Small intestine (tissue), 16 donors: ENCODE measurements around the gene GOLGA8S. TPM values are rescaled to one million over a fixed set of nuclear protein-coding genes. Genes with fewer than 3 reads are reported as not detected.
"Not testable (repeated sequence)": the region's sequence is repeated elsewhere in the genome, so short reads cannot be mapped to it uniquely, and the experiment has no call there.

Experiments
- DNase-seq, 2 donors: peaks; one replicate each; pipeline versions ENCODE4 v3.0.0 to v3.0.0-alpha.2; 2013
- FAIRE-seq: peaks from 2 replicates; lab custom pipeline; 2012; peaks lifted over from hg19 to GRCh38; lab: Jason Lieb, UNC
- H3K27ac ChIP-seq, 3 donors: one replicate each; pipeline ENCODE4 v1.5.1; 2013; ENCODE audit warnings: low read length in 2 of 3, mild to moderate bottlenecking in 2 of 3, control low read depth in 1 of 3, inconsistent platforms in 1 of 3, low read depth in 1 of 3, moderate library complexity in 1 of 3
- H3K27me3 ChIP-seq, 3 donors: one replicate each; pipeline ENCODE4 v1.6.1; 2013; ENCODE audit warnings: low read length in 3 of 3, inconsistent platforms in 1 of 3; ENCODE audit not compliant: control insufficient read depth in 3 of 3, insufficient read depth in 3 of 3
- H3K36me3 ChIP-seq, 3 donors: one replicate each; pipeline ENCODE4 v1.6.1; 2013; ENCODE audit warnings: low read length in 3 of 3, inconsistent platforms in 1 of 3, low read depth in 1 of 3, mild to moderate bottlenecking in 1 of 3, moderate library complexity in 1 of 3; ENCODE audit not compliant: control insufficient read depth in 3 of 3, insufficient read depth in 2 of 3
- H3K4me1 ChIP-seq, 3 donors: one replicate each; pipeline ENCODE4 v1.6.1; 2013; ENCODE audit warnings: low read length in 2 of 3, inconsistent platforms in 1 of 3, low read depth in 1 of 3, mild to moderate bottlenecking in 1 of 3, moderate library complexity in 1 of 3; ENCODE audit not compliant: control insufficient read depth in 3 of 3, insufficient read depth in 2 of 3
- H3K4me3 ChIP-seq, 3 donors: one replicate each; pipeline ENCODE4 v1.5.1; 2013; ENCODE audit warnings: low read length in 3 of 3, control low read depth in 1 of 3, inconsistent platforms in 1 of 3, low read depth in 1 of 3, mild to moderate bottlenecking in 1 of 3, moderate library complexity in 1 of 3
- H3K9me3 ChIP-seq, 2 donors: one replicate each; pipeline ENCODE4 v1.6.1; 2013; ENCODE audit warnings: low read depth in 1 of 2, low read length in 1 of 2; ENCODE audit not compliant: control insufficient read depth in 2 of 2, insufficient read depth in 1 of 2
- WGBS, 3 donors: extraction: QIAGEN DNeasy Blood & Tissue Kit; methylation state at CpG; one replicate each; pipeline ENCODE4 v1.1.7; 2013; 5-methylcytosine and 5-hydroxymethylcytosine counted together
- long read RNA-seq, 10 donors: transcript quantifications; one replicate each; lab custom pipeline, GENCODE V29; 2026
- polyA plus RNA-seq, 4 donors: library from polyadenylated mRNA; stranded (reverse) in 3 of 4; unstranded in 1 of 4; fragments of 200-250 nt in 3 of 4; fragments of 120-200 nt in 1 of 4; gene quantifications; one replicate each; pipeline versions ENCODE4 v1.2.1 to v1.2.3, GENCODE V29; 2013
- donor health status: healthy with polysubstance abuse.
- donor health status: control.
- donor health status: control.
- donor health status: Bipolar disorder and iron deficiency.
- donor health status: healthy.

Gene GOLGA8S, protein sequence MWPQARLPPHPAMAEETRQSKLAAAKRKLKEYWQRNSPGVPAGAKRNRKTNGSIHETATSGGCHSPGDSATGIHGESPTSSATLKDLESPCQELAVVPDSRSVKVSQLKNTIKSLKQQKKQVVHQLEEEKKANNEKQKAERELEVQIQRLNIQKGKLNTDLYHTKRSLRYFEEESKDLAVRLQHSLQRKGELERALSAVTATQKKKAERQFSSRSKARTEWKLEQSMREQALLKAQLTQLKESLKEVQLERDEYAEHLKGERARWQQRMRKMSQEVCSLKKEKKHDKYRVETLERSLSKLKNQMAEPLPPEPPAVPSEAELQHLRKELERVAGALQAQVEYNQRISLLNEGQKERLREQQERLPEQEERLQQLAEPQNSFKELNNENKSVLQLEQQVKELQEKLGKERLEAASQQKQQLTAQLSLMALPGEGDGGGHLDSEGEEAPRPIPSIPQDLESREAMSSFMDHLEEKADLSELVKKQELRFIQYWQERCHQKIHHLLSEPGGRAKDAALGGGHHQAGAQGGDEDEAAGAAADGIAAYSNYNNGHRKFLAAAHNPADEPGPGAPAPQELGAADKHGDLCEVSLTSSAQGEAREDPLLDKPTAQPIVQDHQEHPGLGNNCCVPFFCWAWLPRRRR
- under 1 TPM in 2 of 4 donors, not detected in 2; 0.01 to 0.16 TPM for polyA plus RNA-seq
- long read RNA-seq, donor 1 = 0 reads
- long read RNA-seq, donor 2 = 0 reads
- long read RNA-seq, donor 3 = 0 reads
- long read RNA-seq, donor 4 = 0 reads
- long read RNA-seq, donor 5 = 0 reads
- long read RNA-seq, donor 6 = 0 reads
- long read RNA-seq, donor 7 = 0 reads
- long read RNA-seq, donor 8 = 0 reads
- long read RNA-seq, donor 9 = 0 reads
- long read RNA-seq, donor 10 = 0 reads

DNA sequence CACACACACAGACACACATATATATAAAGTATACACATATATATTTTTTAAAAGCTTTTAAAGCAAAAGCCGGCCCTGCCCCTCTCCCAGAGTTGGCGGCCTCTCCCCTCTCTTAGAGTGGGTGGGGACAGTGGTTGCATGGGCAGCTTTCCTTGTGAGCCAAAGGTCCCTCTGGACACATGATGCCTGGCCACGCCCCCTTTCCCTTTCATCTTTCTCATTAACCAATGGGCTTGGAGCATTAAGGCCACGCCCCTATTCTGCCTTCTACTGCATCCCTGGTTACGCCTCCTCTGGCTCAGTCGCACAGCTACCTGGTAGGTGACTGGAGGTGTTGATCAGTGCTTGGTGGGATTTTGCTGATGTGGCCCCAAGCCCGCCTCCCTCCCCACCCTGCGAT, at the start of gene GOLGA8S:
GOLGA8S (plus strand) TSS at position 301 of the 400 bp plus-strand sequence; CDS start at position 363, 62 bp downstream.
- WGBS, 3 donors = no CpG with 5 or more reads among the region's 8 CpGs
- not testable (repeated sequence) for H3K36me3 ChIP-seq, H3K27ac ChIP-seq, DNase-seq, H3K4me1 ChIP-seq, FAIRE-seq, H3K9me3 ChIP-seq, H3K4me3 ChIP-seq, H3K27me3 ChIP-seq

DNA sequence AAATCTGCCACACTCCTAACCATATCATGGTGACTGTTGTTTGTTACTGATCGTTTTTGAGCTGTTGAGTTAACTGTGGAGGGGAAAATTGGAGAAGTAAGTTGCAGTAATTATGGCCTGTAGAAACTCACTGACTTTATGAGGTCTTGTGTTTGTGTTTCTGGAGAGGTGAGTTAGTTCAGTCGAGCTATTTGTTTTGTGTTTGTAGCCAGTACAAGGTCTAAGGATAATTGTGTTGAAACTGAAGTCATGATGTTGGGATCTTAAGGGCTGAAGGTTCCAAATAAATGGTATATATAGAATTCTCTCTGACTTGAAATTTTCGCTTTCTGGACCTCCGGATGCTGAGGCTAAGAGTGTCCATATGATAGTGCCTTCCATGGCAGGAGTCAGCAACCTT, 49.7 kb upstream of the GOLGA8S start:
- FAIRE-seq, H3K27me3 ChIP-seq, H3K36me3 ChIP-seq, H3K9me3 ChIP-seq, H3K4me1 ChIP-seq: not testable (repeated sequence)
- peak overlapping the region in 1 of 3 donors; percentile 20 for H3K4me3 ChIP-seq
- peak; percentile 34 to 49 for DNase-seq
- WGBS, 3 donors = 46 to 57% (median 52%) methylated on average over 3 to 4 of the region's 4 CpGs
- H3K27ac ChIP-seq = peak overlapping the region in 1 of 3 donors; percentile 33

DNA sequence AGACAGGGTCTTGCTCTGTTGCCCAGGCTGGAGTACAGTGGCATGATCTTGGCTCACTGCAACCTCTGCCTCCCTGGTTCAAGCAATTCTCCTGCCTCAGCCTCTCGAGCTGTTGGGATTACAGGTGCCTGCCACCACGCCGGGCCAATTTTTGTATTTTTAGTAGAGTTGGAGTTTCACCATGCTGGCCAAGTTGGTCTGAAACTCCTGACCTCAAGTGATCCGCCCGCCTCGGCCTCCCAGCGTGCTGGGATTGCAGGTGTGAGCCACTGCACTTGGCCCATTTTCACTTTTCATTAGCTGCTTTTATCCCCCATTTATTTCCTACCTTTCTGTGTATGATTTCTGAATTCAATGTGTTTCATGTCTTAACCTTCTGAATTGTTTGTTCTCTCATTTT, 48.6 kb upstream of the GOLGA8S start:
- H3K4me1 ChIP-seq, DNase-seq, H3K27me3 ChIP-seq, H3K4me3 ChIP-seq, H3K36me3 ChIP-seq, H3K9me3 ChIP-seq, H3K27ac ChIP-seq, FAIRE-seq: not testable (repeated sequence)
- WGBS, 3 donors = 80 to 94% (median 85%) methylated on average over 7 of the region's 7 CpGs

DNA sequence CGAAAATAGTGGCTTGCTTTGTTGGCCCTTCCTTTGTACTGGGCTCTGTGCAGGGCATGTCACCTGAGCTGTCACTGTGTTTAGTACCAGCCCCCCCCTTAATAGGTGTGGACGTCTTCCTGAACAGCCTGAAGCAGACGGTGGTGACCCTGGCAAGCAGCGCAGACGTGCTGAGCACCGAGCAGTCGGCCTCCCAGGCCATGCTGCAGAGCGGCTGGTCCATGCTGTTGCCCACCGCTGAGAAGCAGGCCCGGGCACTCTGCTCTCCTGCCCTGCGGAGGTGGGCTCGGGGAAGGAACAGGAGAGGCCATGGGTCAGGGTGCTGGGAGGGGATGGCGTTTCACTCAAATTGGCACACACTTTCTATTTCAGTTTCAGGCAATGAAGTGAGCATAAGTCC, 43.3 kb upstream of the GOLGA8S start:
- not testable (repeated sequence) for H3K36me3 ChIP-seq, DNase-seq, FAIRE-seq, H3K27me3 ChIP-seq, H3K4me1 ChIP-seq, H3K4me3 ChIP-seq, H3K9me3 ChIP-seq, H3K27ac ChIP-seq
- 87 to 91% (median 89%) methylated on average over 13 of the region's 13 CpGs for WGBS, 3 donors

DNA sequence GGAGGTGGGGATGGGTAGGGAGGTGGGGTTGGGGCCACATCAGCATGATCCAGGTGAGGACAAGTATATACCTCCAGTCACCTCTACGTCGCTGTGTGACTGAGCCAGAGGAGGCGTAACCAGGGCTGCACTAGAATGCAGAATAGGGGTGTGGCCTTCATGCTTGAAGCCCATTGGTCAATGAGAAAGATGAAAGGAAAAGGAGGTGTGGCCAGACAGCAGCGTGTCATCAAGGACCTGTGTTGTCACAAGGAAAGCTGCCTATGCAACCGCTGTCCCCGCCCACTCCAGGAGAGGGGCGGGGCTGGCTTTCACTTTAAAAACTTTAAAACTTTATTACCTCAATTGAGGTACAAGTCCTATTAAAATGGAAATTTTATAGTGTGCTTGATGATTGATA, 20.5 kb upstream of the GOLGA8S start, which contains the start of gene GOLGA6L26:
GOLGA6L26 (minus strand) TSS at position 101 of the 400 bp plus-strand sequence; CDS start at position 40, 61 bp downstream.
- not testable (repeated sequence) for H3K27me3 ChIP-seq, H3K27ac ChIP-seq, H3K4me3 ChIP-seq, H3K9me3 ChIP-seq, DNase-seq, FAIRE-seq, H3K4me1 ChIP-seq, H3K36me3 ChIP-seq
- WGBS, 3 donors = no CpG with 5 or more reads among the region's 7 CpGs

DNA sequence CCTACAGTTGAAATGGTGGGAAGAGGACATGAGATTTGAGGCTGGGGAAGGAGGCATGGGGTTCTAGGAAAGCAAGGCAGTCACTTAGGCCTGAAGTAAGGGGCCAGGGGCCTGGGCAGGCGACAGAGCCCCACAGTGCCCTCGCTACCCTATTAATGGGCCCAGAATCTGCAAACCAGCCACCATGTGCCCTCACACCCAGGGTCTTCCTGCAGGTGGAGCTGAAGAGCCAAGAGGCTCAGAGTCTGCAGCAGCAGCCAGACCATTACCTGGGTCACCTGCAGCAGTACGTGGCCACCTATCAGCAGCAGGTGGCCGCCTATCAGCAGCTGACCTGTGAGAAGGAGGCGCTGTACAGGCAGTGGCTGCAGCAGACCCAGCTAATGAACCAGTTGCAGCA, 8.1 kb downstream of the GOLGA8S start:
- DNase-seq, H3K4me1 ChIP-seq, H3K27me3 ChIP-seq, H3K27ac ChIP-seq, H3K9me3 ChIP-seq, H3K4me3 ChIP-seq, H3K36me3 ChIP-seq, FAIRE-seq: not testable (repeated sequence)
- WGBS, 3 donors = 63% methylated on average over 1 of the region's 5 CpGs; no CpG with 5 or more reads in 2 of the 3 donors

DNA sequence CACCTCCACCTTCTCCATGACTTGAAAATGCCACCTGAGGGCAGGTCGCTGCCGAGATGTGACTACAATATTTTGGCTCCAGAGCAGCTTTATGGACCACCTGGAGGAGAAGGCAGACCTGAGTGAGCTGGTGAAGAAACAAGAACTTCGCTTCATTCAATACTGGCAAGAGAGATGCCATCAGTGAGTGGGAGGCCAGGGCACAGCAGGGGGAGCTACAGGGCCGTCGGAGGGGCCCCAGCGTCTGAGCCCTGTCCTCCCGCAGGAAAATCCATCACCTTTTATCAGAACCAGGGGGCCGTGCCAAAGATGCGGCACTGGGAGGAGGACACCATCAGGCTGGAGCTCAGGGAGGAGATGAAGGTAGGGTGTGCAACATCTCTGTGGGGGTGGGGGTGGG, 9.7 kb downstream of the GOLGA8S start:
- H3K4me1 ChIP-seq, FAIRE-seq, DNase-seq, H3K9me3 ChIP-seq, H3K4me3 ChIP-seq, H3K27me3 ChIP-seq, H3K36me3 ChIP-seq, H3K27ac ChIP-seq: not testable (repeated sequence)
- 54 to 88% (median 59%) methylated on average over 3 to 6 of the region's 9 CpGs for WGBS, 3 donors

DNA sequence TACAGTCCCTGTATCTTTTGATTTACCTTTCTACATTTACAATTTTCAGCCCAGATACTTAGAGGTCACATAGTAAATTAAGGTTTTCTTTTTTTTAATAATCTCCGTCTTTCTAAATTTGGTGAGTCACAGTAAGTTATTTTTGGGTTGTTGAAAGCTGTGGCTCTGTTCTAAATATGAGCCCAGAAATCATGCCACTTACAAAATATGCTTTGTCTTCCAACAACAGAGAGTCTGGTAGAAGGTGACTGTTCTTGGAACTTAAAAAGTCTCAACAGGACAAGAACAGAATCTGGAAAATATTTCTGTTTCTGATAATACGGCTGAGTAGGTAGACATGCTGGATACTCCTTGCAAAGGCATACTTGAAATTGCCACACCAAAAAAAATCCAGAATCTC, 16.0 kb downstream of the GOLGA8S start:
- Histone ChIP-seq H3K4me1 (no peaks in the 10 kb centered on the region), H3K27ac (no peak overlapping the region), H3K4me3 (no peak overlapping the region), H3K36me3 (no peaks in the 10 kb centered on the region), H3K27me3 (no peaks in the 10 kb centered on the region), H3K9me3 (peaks cover 0 to 2% of the 10 kb centered on the region in 2 donors)
- 85 to 91% (median 89%) methylated on average over 2 of the region's 2 CpGs for WGBS, 3 donors
- DNase-seq (no peak), FAIRE-seq (no peak)
